Endothelial cell (in vitro differentiated cells): ENCODE measurements around the gene ADAP1. TPM values are rescaled to one million over a fixed set of nuclear protein-coding genes. Genes with fewer than 3 reads are reported as not detected.

Experiments used
- DNase-seq: peaks from one replicate; pipeline ENCODE4 v3.0.0; 2021; ENCODE audit warnings: low spot score
- H3K27ac Mint-ChIP-seq: one replicate; pipeline ENCODE4 v1.8.0; 2021; ENCODE audit warnings: mixed read lengths, inconsistent platforms; ENCODE audit not compliant: unreplicated experiment
- H3K27me3 Mint-ChIP-seq: one replicate; pipeline ENCODE4 v1.8.0; 2021; ENCODE audit warnings: mild to moderate bottlenecking, moderate library complexity, mixed read lengths, inconsistent platforms; ENCODE audit not compliant: unreplicated experiment
- H3K36me3 Mint-ChIP-seq: one replicate; pipeline ENCODE4 v1.8.0; 2021; ENCODE audit warnings: mild to moderate bottlenecking, low read depth, mixed read lengths, inconsistent platforms; ENCODE audit not compliant: unreplicated experiment
- H3K4me1 Mint-ChIP-seq: one replicate; pipeline ENCODE4 v1.8.0; 2021; ENCODE audit warnings: mild to moderate bottlenecking, mixed read lengths, inconsistent platforms; ENCODE audit not compliant: unreplicated experiment
- H3K4me3 Mint-ChIP-seq: one replicate; pipeline ENCODE4 v1.8.0; 2021; ENCODE audit warnings: mild to moderate bottlenecking, mixed read lengths, inconsistent platforms; ENCODE audit not compliant: unreplicated experiment
- H3K9me3 Mint-ChIP-seq: one replicate; pipeline ENCODE4 v1.8.0; 2021; ENCODE audit warnings: mixed read lengths, inconsistent platforms; ENCODE audit not compliant: unreplicated experiment
- total RNA-seq: library from RNA; stranded (reverse); fragmentation: NEBNext Ultra II Directional; extraction: Animal tissue kit (Norgen Biotek cat#: 25700); gene quantifications from one replicate; pipeline ENCODE4 v1.2.1, GENCODE V29; 2021; ENCODE audit not compliant: unreplicated experiment
- TF ChIP-seq, protein P1 (sequence below): fragments of 200-600 bp; sonication (generic); IDR thresholded peaks from one replicate; pipeline ENCODE4 v1.5.0; 2021; ENCODE audit warnings: antibody characterized with exemption; ENCODE audit not compliant: unreplicated experiment

ADAP1 gene
- total RNA-seq, 1 donor from 2014 or later, result 1.7 TPM

DNA sequence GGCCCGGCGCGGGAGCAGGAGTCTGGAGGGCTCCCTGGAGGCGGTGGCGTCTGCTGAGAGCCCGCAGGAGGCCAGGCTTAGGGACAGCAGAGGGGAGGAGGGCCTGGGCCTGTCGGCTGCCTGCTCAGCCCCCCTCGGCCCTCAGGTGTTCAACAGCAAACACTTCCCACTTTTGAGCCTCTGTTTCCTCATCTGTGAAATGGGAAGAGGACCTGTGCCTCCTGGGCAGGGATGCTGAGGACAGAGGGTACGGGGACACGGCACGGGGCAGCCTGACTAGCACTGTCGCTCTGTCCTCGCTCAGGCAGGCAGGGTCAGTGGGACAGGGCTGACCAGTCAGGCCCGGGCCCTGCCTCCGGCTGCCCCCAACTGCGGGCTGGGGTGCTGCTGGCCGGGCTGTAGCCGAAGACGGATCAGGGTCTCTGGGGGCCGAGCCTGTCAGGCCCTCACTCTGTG is 29.2 kb upstream of the ADAP1 start:
- TF ChIP-seq, protein P1, sequence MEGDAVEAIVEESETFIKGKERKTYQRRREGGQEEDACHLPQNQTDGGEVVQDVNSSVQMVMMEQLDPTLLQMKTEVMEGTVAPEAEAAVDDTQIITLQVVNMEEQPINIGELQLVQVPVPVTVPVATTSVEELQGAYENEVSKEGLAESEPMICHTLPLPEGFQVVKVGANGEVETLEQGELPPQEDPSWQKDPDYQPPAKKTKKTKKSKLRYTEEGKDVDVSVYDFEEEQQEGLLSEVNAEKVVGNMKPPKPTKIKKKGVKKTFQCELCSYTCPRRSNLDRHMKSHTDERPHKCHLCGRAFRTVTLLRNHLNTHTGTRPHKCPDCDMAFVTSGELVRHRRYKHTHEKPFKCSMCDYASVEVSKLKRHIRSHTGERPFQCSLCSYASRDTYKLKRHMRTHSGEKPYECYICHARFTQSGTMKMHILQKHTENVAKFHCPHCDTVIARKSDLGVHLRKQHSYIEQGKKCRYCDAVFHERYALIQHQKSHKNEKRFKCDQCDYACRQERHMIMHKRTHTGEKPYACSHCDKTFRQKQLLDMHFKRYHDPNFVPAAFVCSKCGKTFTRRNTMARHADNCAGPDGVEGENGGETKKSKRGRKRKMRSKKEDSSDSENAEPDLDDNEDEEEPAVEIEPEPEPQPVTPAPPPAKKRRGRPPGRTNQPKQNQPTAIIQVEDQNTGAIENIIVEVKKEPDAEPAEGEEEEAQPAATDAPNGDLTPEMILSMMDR, result no peak
- Mint-ChIP-seq H3K9me3 (no peaks in the 10 kb centered on the region), H3K36me3 (no peaks in the 10 kb centered on the region), H3K27ac (no peak overlapping the region), H3K27me3 (peaks cover 3% of the 10 kb centered on the region), H3K4me1 (no peaks in the 10 kb centered on the region), H3K4me3 (no peak overlapping the region)
- DNase-seq, result no peak

DNA sequence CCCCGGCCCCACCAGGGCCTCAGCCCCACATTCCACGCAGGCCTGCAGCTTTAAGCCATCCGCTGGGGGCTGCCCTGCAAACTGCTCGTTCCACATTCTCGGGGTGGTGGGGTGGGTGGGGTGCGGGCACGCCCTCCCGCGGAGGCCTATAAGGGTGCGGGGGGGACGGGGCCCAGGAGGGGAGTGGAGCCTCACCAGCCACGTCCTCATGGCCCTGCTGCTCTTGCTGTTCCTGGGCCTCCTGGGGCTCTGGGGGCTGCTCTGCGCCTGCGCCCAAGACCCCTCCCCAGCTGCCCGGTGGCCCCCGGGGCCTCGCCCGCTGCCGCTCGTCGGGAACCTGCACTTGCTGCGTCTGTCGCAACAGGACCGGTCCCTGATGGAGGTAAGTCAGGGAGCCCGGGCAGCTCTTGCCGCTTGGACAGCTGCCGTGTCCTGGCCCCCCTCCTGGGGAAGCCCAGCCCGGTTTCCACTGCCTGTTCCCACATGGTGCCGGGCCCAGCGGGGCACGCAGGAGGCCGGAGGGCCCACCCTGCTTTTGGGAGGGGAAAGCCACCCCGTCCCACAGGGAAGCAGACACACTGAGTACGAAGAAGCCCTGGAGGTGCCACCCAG is 28.6 kb upstream of the ADAP1 start, which contains the start of gene CYP2W1:
Gene CYP2W1 (plus strand): TSS at position 178 of the 612 bp plus-strand sequence. CDS start 31 bp downstream, at position 209.
- H3K27me3 Mint-ChIP-seq, result peaks cover 3% of the 10 kb centered on the region
- DNase-seq, result no peak
- no peak within 1 kb of the TSS for H3K27ac Mint-ChIP-seq
- TF ChIP-seq, protein P1, result no peak
- no peaks in the 10 kb centered on the region for H3K36me3 Mint-ChIP-seq
- no peaks in the 10 kb centered on the region for H3K9me3 Mint-ChIP-seq
- no peaks in the 10 kb centered on the region for H3K4me1 Mint-ChIP-seq
- H3K4me3 Mint-ChIP-seq, result no peak within 1 kb of the TSS

DNA sequence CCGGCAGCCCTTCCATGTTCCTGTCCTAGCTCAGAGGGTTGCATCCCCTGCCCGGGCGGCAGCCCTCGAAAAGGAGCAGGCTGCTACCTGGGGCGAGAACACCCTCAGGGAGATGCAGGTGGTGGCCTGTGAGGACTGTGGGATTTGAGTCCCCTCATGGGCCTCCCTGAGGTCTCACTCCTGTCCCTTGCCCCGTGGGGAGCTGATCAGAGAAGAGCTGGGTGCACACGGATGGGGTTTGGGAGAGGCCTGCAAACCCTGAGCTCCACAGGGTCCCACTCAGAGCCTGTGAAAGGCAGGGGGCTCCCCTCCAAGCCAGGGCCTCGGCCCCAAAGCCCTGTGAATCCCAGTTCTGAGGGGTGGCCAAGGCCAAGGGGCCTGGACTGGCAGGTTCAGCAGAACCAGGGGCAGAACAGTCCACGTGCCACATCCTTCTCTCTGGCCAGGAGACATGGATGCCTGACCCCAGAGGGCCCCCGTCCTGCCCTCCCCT is 28.1 kb upstream of the ADAP1 start:
- H3K36me3 Mint-ChIP-seq, result no peaks in the 10 kb centered on the region
- peaks cover 3% of the 10 kb centered on the region for H3K27me3 Mint-ChIP-seq
- H3K27ac Mint-ChIP-seq, result no peak overlapping the region
- DNase-seq, result no peak
- TF ChIP-seq, protein P1, result no peak
- no peaks in the 10 kb centered on the region for H3K9me3 Mint-ChIP-seq
- no peaks in the 10 kb centered on the region for H3K4me1 Mint-ChIP-seq
- no peak overlapping the region for H3K4me3 Mint-ChIP-seq

DNA sequence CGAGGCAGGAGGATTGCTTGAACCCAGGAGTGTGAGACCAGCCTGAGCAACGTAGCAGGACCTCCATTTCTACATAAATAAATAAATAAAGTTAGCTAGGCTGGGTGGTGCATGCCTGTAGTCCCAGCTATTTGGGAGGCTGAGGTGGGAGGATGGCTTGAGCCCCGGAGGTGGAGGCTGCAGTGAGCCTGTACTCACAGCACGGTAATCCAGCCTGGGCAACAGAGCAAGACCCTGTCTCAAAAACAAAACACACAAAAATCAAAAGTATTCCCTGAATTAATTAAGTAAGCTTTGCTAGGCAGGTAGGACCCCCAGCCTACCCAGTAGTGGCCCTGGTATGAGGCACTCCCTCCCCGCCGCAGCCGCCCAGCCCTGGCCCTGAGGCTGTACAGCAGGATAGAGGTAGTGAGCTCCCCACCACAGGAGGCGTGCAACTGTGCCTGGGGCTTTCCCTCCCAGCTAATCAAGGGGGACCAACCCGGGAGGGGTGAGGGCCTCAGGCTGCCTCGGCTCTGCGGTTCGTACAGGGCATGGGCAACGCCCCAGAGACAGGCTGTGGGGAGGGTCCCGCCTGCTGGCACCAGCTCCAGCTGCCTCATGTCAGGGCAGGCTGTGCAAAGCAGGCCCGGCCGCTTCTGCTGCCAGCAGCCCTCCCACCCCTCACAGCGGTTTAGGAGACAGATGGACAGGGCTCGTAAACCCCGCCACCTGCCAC is 27.5 kb upstream of the ADAP1 start:
- TF ChIP-seq, protein P1, result no peak
- Mint-ChIP-seq H3K27ac (no peak overlapping the region), H3K4me3 (no peak overlapping the region), H3K36me3 (no peaks in the 10 kb centered on the region), H3K9me3 (no peaks in the 10 kb centered on the region), H3K27me3 (peaks cover 3% of the 10 kb centered on the region), H3K4me1 (no peaks in the 10 kb centered on the region)
- no peak for DNase-seq
